ENCODE data around the gene NR1D1.

The NR1D1 gene

DNA sequence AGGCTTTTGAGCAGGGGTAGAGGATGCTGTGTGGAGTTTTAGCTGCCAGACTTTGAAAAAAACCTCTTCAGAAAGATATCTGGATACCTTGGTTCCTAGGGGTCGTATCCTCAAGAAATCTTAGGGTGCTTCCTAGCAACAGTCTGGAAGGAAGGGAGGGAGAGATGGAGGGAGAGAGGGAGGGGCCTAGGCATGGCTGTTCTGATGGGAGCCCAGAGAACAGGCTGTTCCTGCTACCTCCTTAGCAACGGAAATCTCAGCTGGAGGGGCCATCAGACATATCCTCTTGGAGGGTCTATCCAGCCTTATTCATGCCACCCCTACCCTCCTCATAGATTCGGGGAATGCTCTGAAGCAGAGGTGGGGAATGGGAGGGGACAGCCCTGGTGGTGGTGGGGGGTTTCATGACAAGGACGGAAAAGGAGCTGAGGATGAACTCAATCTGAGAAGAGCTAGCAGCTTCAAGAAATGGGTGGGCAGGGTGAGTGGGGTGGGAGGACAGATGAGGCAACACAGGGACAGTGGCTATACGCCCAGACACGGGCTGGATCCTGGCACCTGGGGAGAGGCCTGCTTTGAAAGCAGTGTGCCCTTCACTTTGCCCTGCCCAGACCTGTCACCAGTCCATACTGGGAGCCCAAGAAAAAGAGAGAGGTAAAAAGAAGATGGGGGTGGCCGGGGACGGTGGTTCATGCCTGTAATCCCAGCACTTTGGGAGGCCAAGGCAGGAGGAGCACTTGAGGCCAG lies 40.5 kb downstream of the NR1D1 start:
- peaks cover 20% of the 10 kb centered on the region for H3K79me2 ChIP-seq (ENCODE audit: insufficient read depth, low read length)
- H3K9ac ChIP-seq (ENCODE audit: low read depth, low read length, poor library complexity, severe bottlenecking) = no peak overlapping the region
- peaks cover 21% of the 10 kb centered on the region for H3K4me1 ChIP-seq (ENCODE audit: insufficient read depth, low read length, poor library complexity, severe bottlenecking)
- no peaks in the 10 kb centered on the region for H3K9me2 ChIP-seq (replicated peaks; ENCODE audit: low read depth, low read length)
- H3K27me3 ChIP-seq (ENCODE audit: insufficient read depth, low read length, poor library complexity, severe bottlenecking) = no peaks in the 10 kb centered on the region
- H3K9me3 ChIP-seq (ENCODE audit: insufficient read depth, low read depth, low read length) = no peaks in the 10 kb centered on the region
- H4K20me1 ChIP-seq (ENCODE audit: insufficient read depth, low read length, poor library complexity, severe bottlenecking) = no peaks in the 10 kb centered on the region
- no peak for TF ChIP-seq EZH2phosphoT487 (IDR thresholded peaks at IDR 0.05; ENCODE audit: borderline replicate concordance)
- TF ChIP-seq, protein P1, sequence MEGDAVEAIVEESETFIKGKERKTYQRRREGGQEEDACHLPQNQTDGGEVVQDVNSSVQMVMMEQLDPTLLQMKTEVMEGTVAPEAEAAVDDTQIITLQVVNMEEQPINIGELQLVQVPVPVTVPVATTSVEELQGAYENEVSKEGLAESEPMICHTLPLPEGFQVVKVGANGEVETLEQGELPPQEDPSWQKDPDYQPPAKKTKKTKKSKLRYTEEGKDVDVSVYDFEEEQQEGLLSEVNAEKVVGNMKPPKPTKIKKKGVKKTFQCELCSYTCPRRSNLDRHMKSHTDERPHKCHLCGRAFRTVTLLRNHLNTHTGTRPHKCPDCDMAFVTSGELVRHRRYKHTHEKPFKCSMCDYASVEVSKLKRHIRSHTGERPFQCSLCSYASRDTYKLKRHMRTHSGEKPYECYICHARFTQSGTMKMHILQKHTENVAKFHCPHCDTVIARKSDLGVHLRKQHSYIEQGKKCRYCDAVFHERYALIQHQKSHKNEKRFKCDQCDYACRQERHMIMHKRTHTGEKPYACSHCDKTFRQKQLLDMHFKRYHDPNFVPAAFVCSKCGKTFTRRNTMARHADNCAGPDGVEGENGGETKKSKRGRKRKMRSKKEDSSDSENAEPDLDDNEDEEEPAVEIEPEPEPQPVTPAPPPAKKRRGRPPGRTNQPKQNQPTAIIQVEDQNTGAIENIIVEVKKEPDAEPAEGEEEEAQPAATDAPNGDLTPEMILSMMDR (conservative IDR thresholded peaks at IDR 0.05; ENCODE audit: low read length) = no peak
- H2AFZ ChIP-seq (ENCODE audit: low read length) = no peak overlapping the region
- H3K36me3 ChIP-seq (ENCODE audit: insufficient read depth, low read length) = no peaks in the 10 kb centered on the region
- H3K4me2 ChIP-seq (ENCODE audit: low read depth, low read length, poor library complexity, severe bottlenecking) = no peak overlapping the region
- no peak overlapping the region for H3K4me3 ChIP-seq (ENCODE audit: low read length, poor library complexity, severe bottlenecking)
- H3F3A ChIP-seq (ENCODE audit: low read depth) = no peaks in the 10 kb centered on the region

DNA sequence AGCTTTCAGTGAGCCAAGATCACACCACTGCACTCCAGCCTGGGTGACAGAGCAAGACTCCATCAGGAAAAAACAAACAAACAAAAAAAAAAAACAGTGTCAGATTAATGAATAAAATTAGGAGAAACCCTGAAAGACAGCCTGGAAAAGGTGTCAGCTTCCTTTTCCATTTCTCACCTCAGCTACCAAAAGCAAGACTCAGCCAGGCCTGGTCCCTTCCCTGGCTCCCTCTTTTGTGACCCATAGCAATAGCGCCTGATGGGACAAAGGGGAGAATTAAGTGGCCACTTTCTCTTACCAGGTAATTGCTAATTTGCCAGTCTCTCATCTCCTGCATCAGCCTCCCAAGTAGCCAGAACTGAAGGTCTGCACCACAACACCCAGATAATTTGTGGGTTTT lies 41.5 kb downstream of the NR1D1 start:
- TF ChIP-seq EZH2phosphoT487 (IDR thresholded peaks at IDR 0.05; ENCODE audit: borderline replicate concordance) = no peak
- TF ChIP-seq, protein P1 (conservative IDR thresholded peaks at IDR 0.05; ENCODE audit: low read length) = no peak

DNA sequence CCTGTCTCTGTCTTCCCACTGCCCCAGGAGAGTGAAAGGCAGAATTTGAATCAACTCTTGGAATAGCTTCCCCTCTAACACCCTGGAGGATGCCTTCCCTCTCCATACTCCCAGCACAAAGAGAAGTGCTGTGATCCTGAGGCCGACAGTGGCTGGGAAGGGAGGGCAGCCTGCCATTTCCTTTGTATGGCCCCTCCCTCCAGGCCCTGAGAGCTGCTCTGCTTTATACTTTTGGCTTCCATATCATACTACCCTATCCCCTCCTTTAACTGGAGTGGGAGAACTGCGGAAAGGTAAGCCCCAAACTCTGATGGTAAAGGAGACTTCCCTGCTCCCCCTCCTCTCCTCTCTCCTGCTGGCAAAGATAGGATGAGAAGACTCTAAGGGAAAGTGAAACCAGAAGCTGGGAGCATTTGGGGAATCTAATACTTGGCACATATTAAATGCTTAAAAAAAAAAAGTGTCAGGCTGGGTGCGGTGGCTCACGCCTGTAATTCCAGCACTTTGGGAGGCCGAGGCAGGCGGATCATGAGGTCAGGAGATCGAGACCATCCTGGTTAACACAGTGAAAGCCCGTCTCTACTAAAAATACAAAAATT lies 42.1 kb downstream of the NR1D1 start:
- Histone ChIP-seq H3K79me2 (ENCODE audit: insufficient read depth, low read length) (peaks cover 13% of the 10 kb centered on the region), H3K9ac (ENCODE audit: low read depth, low read length, poor library complexity, severe bottlenecking) (no peak overlapping the region), H3K4me3 (ENCODE audit: low read length, poor library complexity, severe bottlenecking) (no peak overlapping the region), H3K4me1 (ENCODE audit: insufficient read depth, low read length, poor library complexity, severe bottlenecking) (peaks cover 10% of the 10 kb centered on the region), H3K36me3 (ENCODE audit: insufficient read depth, low read length) (no peaks in the 10 kb centered on the region), H3K27me3 (ENCODE audit: insufficient read depth, low read length, poor library complexity, severe bottlenecking) (no peaks in the 10 kb centered on the region), H3K9me3 (ENCODE audit: insufficient read depth, low read depth, low read length) (no peaks in the 10 kb centered on the region), H2AFZ (ENCODE audit: low read length) (peak overlapping the region; percentile 35; the same call in 1 of the 2 replicates), H3K4me2 (ENCODE audit: low read depth, low read length, poor library complexity, severe bottlenecking) (no peak overlapping the region), H3K9me2 (replicated peaks; ENCODE audit: low read depth, low read length) (no peaks in the 10 kb centered on the region), H3F3A (ENCODE audit: low read depth) (no peaks in the 10 kb centered on the region), H4K20me1 (ENCODE audit: insufficient read depth, low read length, poor library complexity, severe bottlenecking) (no peaks in the 10 kb centered on the region)
- TF ChIP-seq, protein P1 (conservative IDR thresholded peaks at IDR 0.05; ENCODE audit: low read length) = no peak
- TF ChIP-seq EZH2phosphoT487 (IDR thresholded peaks at IDR 0.05; ENCODE audit: borderline replicate concordance) = no peak

More for the DNA sequence above, 41.5 kb downstream of the NR1D1 start:
- Histone ChIP-seq H3K4me1 (ENCODE audit: insufficient read depth, low read length, poor library complexity, severe bottlenecking) (peaks cover 11% of the 10 kb centered on the region), H4K20me1 (ENCODE audit: insufficient read depth, low read length, poor library complexity, severe bottlenecking) (no peaks in the 10 kb centered on the region), H3K9ac (ENCODE audit: low read depth, low read length, poor library complexity, severe bottlenecking) (no peak overlapping the region), H3K9me2 (replicated peaks; ENCODE audit: low read depth, low read length) (no peaks in the 10 kb centered on the region), H3K9me3 (ENCODE audit: insufficient read depth, low read depth, low read length) (no peaks in the 10 kb centered on the region), H3K79me2 (ENCODE audit: insufficient read depth, low read length) (peaks cover 13% of the 10 kb centered on the region), H2AFZ (ENCODE audit: low read length) (no peak overlapping the region), H3K4me3 (ENCODE audit: low read length, poor library complexity, severe bottlenecking) (no peak overlapping the region), H3K4me2 (ENCODE audit: low read depth, low read length, poor library complexity, severe bottlenecking) (no peak overlapping the region), H3K36me3 (ENCODE audit: insufficient read depth, low read length) (no peaks in the 10 kb centered on the region), H3F3A (ENCODE audit: low read depth) (no peaks in the 10 kb centered on the region), H3K27me3 (ENCODE audit: insufficient read depth, low read length, poor library complexity, severe bottlenecking) (no peaks in the 10 kb centered on the region)
